A204.1 (cell line): ENCODE measurements around the gene SMS.
A peak's percentile ranks its signal among the peaks of the same experiment; 100 is the strongest.

Experiments used
- FAIRE-seq: peaks from 2 replicates; lab custom pipeline; 2012; peaks lifted over from hg19 to GRCh38; lab: Jason Lieb, UNC

SMS gene

GRCh38 chrX:21982311-21982710 lies 41.8 kb downstream of the SMS start:
- FAIRE-seq: no peak

- FAIRE-seq: peak; percentile 99
Observed at GRCh38 chrX:21985332-21985777, 44.8 kb downstream of the SMS start.

- FAIRE-seq: no peak
Observed at GRCh38 chrX:21986596-21986995, 46.1 kb downstream of the SMS start.

- FAIRE-seq: no peak
Observed at GRCh38 chrX:21989384-21989783, 48.9 kb downstream of the SMS start.

- no peak for FAIRE-seq
Observed at GRCh38 chrX:21990832-21991231, 50.3 kb downstream of the SMS start.

- no peak for FAIRE-seq
Observed at GRCh38 chrX:21991504-21991903, 51.0 kb downstream of the SMS start.

- no peak for FAIRE-seq
Observed at GRCh38 chrX:21993265-21993664, 52.8 kb downstream of the SMS start.

- no peak for FAIRE-seq
Observed at GRCh38 chrX:21996872-21997455, 56.5 kb downstream of the SMS start.

GRCh38 chrX:21998037-21998436 lies 57.5 kb downstream of the SMS start:
- FAIRE-seq: no peak

GRCh38 chrX:22004866-22005265 lies 64.4 kb downstream of the SMS start:
- no peak for FAIRE-seq

- no peak for FAIRE-seq
Observed at GRCh38 chrX:22012051-22012450, 71.5 kb downstream of the SMS start.

GRCh38 chrX:22012931-22013330 lies 72.4 kb downstream of the SMS start:
- no peak for FAIRE-seq

- no peak for FAIRE-seq
Observed at GRCh38 chrX:22015139-22015750, 74.7 kb downstream of the SMS start.

GRCh38 chrX:22021751-22022324 lies 81.3 kb downstream of the SMS start:
- FAIRE-seq: no peak

- FAIRE-seq: no peak
Observed at GRCh38 chrX:22024577-22024976, 84.1 kb downstream of the SMS start.

- FAIRE-seq: no peak
Observed at GRCh38 chrX:22025751-22026150, 85.2 kb downstream of the SMS start.

GRCh38 chrX:22026731-22027130 lies 86.2 kb downstream of the SMS start:
- no peak for FAIRE-seq

- no peak for FAIRE-seq
Observed at GRCh38 chrX:22032084-22032483, 91.6 kb downstream of the SMS start, which contains the start of gene PHEX. Gene PHEX, plus strand, starts transcription at chrX:22032325. Its CDS starts 681 bp downstream, at chrX:22033006.

- no peak for FAIRE-seq
Observed at GRCh38 chrX:22032506-22032905, 92.0 kb downstream of the SMS start.

- no peak for FAIRE-seq
Observed at GRCh38 chrX:22033818-22034217, 93.3 kb downstream of the SMS start.

GRCh38 chrX:22035236-22035635 lies 94.7 kb downstream of the SMS start:
- FAIRE-seq: no peak

- FAIRE-seq: no peak
Observed at GRCh38 chrX:22037225-22037624, 96.7 kb downstream of the SMS start.

- no peak for FAIRE-seq
Observed at GRCh38 chrX:22037911-22038537, 97.5 kb downstream of the SMS start.
